H1 (cell line): ENCODE results near the gene INPP5J.

Experiments used
- ASH2L ChIP-seq: fragments of 200-600, 300-600 bp; sonication (generic); IDR thresholded peaks from one replicate; pipeline ENCODE4 v1.7.1; 2017; ENCODE audit warnings: low read length
- CREB1 ChIP-seq: IDR thresholded peaks from 2 replicates; pipeline ENCODE4 v1.6.1; 2012; ENCODE audit warnings: inconsistent platforms
- CTCF ChIP-seq, 3 experiments: IDR thresholded peaks; 1 replicate in 2 of 3; 2 replicates in 1 of 3; pipeline versions ENCODE4 v1.5.1 to v1.6.1; 2011; ENCODE audit warnings: low read length in 3 of 3, mild to moderate bottlenecking in 3 of 3, inconsistent platforms in 2 of 3, low read depth in 1 of 3, moderate library complexity in 1 of 3; ENCODE audit not compliant: insufficient read depth in 1 of 3; ENCODE audit errors: control extremely low read depth in 1 of 3
- EGR1 ChIP-seq: IDR thresholded peaks from 2 replicates; pipeline ENCODE4 v1.6.1; 2011; ENCODE audit warnings: low read depth, low read length, borderline replicate concordance
- EP300 ChIP-seq, 2 experiments: IDR thresholded peaks; 1 replicate in 1 of 2; 2 replicates in 1 of 2; pipeline ENCODE4 v1.6.1; 2011 to 2012; ENCODE audit warnings: low read depth in 2 of 2, low read length in 2 of 2, mild to moderate bottlenecking in 2 of 2, borderline replicate concordance in 1 of 2, inconsistent platforms in 1 of 2, moderate library complexity in 1 of 2
- GTF2F1 ChIP-seq: IDR thresholded peaks from 2 replicates; pipeline ENCODE4 v1.6.1; 2012; ENCODE audit warnings: low read depth, low read length, improper control_type of control experiment, borderline replicate concordance
- MAFK ChIP-seq: IDR thresholded peaks from 2 replicates; pipeline ENCODE4 v1.6.1; 2012; ENCODE audit warnings: low read depth, mild to moderate bottlenecking, improper control_type of control experiment, low read length
- POLR2A ChIP-seq, 2 experiments: IDR thresholded peaks; 1 replicate in 1 of 2; 2 replicates in 1 of 2; pipeline ENCODE4 v1.6.1; 2011; ENCODE audit warnings: low read depth in 2 of 2, low read length in 2 of 2, mild to moderate bottlenecking in 2 of 2; ENCODE audit errors: control extremely low read depth in 1 of 2
- POLR2AphosphoS5 ChIP-seq: IDR thresholded peaks from 2 replicates; pipeline ENCODE4 v1.6.1; 2011; ENCODE audit warnings: low read depth, low read length
- RBBP5 ChIP-seq: IDR thresholded peaks from 2 replicates; pipeline ENCODE4 v1.7.1; 2012; ENCODE audit warnings: low read depth, mild to moderate bottlenecking, inconsistent platforms, low read length, moderate library complexity, borderline replicate concordance
- SIN3A ChIP-seq, 2 experiments: IDR thresholded peaks in 1 of 2; conservative IDR thresholded peaks in 1 of 2; 2 replicates each; pipeline ENCODE4 v1.6.1; 2011 to 2012; ENCODE audit warnings: low read length in 2 of 2, improper control_type of control experiment in 1 of 2, low read depth in 1 of 2, mild to moderate bottlenecking in 1 of 2
- SP4 ChIP-seq: IDR thresholded peaks from 2 replicates; pipeline ENCODE4 v1.6.1; 2012; ENCODE audit warnings: low read length, inconsistent platforms
- YY1 ChIP-seq: IDR thresholded peaks from 2 replicates; pipeline ENCODE4 v1.6.1; 2011; ENCODE audit warnings: low read depth, mild to moderate bottlenecking, low read length
- TF ChIP-seq, protein P1 (sequence below): IDR thresholded peaks from 2 replicates; pipeline ENCODE4 v1.6.1; 2011; ENCODE audit warnings: low read length, improper control_type of control experiment

DNA sequence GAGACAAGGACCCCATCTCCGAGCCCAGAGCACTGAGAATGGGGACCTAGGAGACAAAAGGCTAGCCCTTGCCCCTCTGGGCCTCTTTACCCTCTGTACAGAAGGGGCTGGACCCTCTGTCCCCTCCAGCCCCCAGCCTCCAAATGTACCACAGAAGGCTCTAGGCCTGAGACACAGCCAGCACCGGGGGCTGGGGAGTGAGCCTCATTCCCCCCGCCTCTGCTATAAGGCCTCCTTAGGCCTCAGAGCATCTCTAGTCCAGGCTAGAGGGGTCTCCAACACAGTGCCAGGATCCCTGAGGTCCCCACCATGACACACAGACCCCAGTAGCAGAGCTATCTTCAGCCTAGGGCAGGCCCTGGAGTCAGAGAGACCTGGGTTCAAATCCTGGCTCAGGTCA, 36.8 kb upstream of the INPP5J start:
- no peak for TF ChIP-seq EP300 (IDR thresholded peaks at IDR 0.05; ENCODE audit: borderline replicate concordance in 1 of 2, low read depth in 2 of 2, low read length in 2 of 2)
- no peak for TF ChIP-seq CTCF (IDR thresholded peaks at IDR 0.05; ENCODE audit: control extremely low read depth in 1 of 3, insufficient read depth in 1 of 3, low read depth in 1 of 3, low read length in 3 of 3)
- no peak for TF ChIP-seq POLR2A (IDR thresholded peaks at IDR 0.05; ENCODE audit: control extremely low read depth in 1 of 2, low read depth in 2 of 2, low read length in 2 of 2)
- TF ChIP-seq MAFK = no peak
- TF ChIP-seq RBBP5 = no peak
- TF ChIP-seq CREB1 = no peak
- no peak for TF ChIP-seq GTF2F1
- TF ChIP-seq SP4 = no peak
- no peak for TF ChIP-seq EGR1
- TF ChIP-seq YY1 = no peak
- no peak for TF ChIP-seq ASH2L
- TF ChIP-seq SIN3A (conservative IDR thresholded peaks at IDR 0.05 in 1 of 2, IDR thresholded peaks at IDR 0.05 in 1 of 2; ENCODE audit: low read depth in 1 of 2, low read length in 2 of 2) = no peak
- TF ChIP-seq, protein P1, sequence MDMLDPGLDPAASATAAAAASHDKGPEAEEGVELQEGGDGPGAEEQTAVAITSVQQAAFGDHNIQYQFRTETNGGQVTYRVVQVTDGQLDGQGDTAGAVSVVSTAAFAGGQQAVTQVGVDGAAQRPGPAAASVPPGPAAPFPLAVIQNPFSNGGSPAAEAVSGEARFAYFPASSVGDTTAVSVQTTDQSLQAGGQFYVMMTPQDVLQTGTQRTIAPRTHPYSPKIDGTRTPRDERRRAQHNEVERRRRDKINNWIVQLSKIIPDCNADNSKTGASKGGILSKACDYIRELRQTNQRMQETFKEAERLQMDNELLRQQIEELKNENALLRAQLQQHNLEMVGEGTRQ = no peak
- TF ChIP-seq POLR2AphosphoS5 = no peak
